Measurements from ENCODE around the gene LRRC3B.

The LRRC3B gene

DNA sequence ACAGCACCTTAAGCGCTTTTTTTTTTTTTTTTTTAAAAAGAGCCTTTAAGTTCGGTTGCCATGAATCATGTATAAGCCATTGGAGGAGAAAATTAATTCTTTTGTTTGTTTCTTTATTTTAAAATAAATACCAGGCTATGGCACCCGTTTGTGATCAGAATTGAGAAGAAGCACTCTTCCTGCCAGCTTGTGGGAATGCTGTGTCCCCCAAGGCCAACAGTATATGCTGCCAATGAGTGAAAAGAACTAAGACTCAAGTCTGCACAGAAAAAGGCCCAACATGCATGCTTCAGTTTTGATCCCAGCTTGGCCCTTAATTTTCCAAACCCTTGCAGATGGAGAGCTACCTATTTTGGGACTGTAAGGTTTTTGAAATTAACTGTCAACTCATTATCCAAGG is 90.5 kb downstream of the LRRC3B start:
- no peak for DNase-seq

DNA sequence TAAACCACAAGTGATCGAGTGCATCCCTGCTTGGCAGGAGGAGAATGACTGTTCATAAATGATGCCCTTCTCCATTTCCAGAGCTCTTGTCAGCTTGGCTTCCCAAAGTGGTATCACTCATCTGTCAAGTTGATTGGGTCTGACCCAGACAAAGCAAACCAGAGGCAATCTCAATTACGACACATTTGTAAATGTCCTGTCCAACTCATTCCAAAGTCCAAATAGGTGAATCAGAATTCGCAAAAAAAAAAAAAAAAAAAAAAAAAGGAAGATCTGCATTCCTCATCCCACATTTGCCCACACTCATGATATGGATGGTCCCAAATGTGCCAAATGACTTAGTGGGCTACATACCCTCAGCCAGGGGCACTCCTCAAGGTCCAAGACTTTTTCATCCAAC is 91.9 kb downstream of the LRRC3B start:
- no peak for DNase-seq

DNA sequence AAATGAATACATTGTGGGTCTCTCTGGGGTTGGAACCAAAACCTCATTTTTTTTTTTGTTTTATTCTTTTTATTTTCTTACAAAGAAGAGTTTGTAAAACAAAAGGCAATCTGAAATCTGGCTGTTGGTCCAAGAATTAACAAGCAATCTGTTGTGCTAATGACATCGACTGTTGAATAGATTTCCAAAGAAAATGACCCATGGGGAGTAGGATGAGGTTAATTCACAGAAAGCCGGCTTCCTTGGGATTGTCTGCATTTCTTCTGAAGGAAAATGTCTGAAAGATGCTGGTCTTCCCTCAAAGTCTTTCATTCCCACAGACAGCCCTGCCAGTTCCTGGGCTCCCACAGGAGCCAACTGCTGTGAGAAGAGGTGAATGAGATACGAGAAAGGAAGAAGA is 92.9 kb downstream of the LRRC3B start:
- no peak for DNase-seq

DNA sequence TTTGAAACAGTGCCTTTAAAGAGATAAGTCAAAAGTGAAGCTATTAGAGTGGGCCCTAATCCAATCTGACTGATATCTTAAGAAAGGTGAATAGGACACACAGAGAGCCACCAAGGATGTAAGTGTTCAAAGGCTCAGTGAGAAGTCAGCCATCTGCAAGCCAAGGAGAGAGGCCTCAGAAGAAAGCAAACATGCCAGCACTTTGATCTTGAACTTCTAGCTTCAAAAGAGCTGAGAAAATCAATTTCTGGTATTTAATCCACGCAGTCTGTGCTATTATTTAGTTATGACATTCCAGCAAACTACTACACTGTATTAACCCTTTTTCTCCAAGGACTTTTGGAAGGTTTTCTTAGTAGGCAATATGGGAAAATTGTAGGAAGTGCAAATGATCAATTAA is 95.7 kb downstream of the LRRC3B start:
- DNase-seq, result no peak

DNA sequence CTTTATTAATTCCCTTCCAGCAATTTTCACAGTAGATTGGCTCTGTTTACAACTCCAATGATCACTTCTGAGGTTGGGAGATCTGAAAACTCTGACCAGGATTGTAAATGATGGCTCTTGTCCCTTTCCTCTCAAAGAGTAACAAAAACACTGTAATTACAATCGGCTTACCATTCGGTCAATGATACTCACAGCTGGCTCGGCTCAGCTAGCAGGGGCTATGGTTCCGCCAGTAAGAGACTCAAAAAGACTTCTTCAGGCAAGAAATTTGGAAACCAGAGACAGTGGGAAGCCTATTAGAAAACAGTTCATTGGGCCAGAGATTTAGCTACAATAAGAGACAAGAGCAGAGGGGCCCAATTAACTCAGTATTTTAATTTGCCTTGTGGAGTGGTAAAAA is 96.6 kb downstream of the LRRC3B start:
- DNase-seq, result no peak

DNA sequence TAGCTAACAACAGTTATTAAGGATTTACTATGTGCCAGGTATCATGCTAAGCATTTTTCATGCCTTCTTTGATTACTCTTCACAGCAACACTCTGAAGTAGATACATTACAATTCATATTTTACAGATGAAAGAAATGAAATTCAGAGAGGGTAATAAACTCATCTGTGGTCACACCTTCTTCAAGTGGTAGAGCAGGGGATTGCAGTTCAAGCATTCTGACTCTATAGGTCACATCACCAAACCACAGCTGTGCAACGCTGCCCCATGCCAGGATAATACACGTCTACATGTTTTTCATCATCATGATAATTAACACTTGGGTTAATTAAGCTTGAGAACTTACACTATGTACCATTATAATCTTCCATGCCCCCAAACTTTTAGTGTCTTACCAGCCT is 98.5 kb downstream of the LRRC3B start:
- DNase-seq, result no peak

DNA sequence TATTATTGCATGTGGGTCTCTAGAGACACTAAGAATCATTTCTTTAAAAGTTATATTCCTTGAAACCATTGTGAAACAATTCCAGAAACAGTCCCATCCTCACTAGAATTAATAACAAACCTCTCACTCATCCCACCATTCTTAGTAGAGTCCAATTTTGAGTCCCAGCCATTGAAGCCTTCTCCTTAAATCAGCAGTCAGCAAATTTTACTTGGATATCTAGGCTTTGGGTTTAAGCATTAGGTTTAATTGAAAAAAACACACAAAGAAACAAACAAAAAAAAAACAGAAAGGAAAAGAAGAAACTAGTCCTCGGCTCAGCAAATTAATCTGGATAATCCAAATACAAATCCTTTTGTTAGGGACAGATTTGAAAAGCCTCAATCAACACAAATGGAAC is 109.3 kb downstream of the LRRC3B start:
- DNase-seq, result no peak

DNA sequence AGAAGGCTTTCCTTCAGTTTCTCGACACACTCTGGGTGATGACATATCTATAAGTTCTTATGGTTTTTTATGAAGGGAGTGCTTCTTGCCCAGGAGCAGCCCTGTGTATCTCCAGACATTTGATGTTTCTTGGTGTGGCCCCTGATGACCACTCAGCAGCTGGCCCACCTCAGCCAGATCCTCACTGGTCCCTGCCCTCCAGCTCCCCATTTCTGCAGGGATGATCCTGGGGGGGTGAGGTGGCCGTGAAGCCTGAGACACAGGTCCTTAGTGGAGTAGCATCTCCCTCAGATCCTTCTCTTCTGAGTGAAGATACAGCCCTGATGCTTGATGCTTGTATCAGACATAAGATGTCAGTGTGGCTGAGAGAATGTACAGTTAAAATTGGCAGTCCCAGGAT is 127.7 kb downstream of the LRRC3B start:
- DNase-seq, result no peak

DNA sequence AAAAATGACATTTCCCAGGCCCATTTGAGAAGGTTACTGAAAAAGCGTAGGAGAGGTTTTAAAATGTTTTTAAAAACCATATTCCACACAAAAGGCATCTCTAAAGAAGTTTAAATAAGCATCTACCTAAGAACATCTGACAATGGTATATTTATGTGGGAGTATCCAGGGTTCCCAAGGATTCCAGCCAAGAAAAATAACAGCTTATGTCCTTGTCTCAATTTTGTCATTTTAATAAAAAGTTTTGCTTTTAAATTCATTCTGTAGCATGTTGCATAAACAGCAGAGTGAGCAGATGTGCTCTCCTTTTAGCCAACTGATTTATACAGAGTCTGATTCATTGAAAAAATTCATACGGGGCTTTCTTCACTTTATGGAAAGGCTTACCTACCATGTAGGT is 129.9 kb downstream of the LRRC3B start:
- no peak for DNase-seq

DNA sequence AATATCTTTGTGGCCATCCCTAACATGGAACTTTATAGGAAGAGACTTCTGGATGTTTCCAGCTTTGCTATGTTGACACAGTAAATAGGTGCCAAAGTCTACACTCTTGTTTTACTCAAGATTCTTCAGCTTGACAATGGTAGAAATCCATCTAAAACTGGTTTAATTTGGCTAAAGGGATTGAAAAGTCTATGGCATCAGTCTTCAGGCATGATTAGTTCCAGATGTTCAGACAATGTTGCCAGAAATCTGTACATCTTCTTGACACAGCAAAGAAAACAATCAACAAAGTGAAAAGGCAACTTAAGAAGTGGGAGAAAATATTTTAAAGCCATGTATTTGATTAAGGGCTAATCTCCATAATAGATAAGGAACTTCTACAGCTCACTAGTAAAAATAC is 130.5 kb downstream of the LRRC3B start:
- DNase-seq, result no peak

DNA sequence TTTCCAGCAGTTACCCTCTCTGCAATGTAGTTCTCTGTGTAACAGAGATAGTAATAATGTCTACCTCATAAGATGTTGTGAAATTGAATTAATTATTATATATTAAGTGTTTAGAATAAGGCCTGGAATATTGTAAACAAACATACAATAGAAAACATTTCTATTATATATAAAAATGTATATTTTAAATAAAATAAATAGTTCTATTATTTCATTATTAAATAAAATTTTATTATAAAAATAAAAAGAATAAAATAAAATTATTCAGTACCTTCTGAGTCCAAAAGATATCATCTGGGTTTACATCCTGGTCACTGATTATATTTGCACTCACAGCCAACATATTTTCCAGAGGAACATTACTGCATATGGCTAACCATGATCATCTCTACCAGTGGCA is 135.4 kb downstream of the LRRC3B start:
- DNase-seq, result no peak

Measured in amniotic stem cell (primary cell).